HG03469 (cell line): ENCODE data around the gene TRIM26.

Experiments
- ATAC-seq: cut with Tn5 transposase; IDR thresholded peaks from one replicate; pipeline ENCODE4 v1.9.1; 2021; ENCODE audit warnings: mild to moderate bottlenecking, moderate library complexity, moderate number of reproducible peaks; ENCODE audit not compliant: unreplicated experiment

TRIM26 gene

GRCh38 chr6:30211899-30212298 lies 1.3 kb downstream of the TRIM26 start:
- no peak for ATAC-seq

- ATAC-seq, result no peak
Measured at GRCh38 chr6:30211306-30211705, 1.9 kb downstream of the TRIM26 start.

- ATAC-seq, result no peak
Measured at GRCh38 chr6:30207619-30208295, 5.4 kb downstream of the TRIM26 start.

GRCh38 chr6:30206799-30207618 lies 6.2 kb downstream of the TRIM26 start:
- ATAC-seq, result no peak

- ATAC-seq, result no peak
Measured at GRCh38 chr6:30206152-30206551, 7.1 kb downstream of the TRIM26 start.

GRCh38 chr6:30204116-30204515 lies 9.1 kb downstream of the TRIM26 start:
- no peak for ATAC-seq

GRCh38 chr6:30202366-30202765 lies 10.8 kb downstream of the TRIM26 start:
- no peak for ATAC-seq

- ATAC-seq, result no peak
Measured at GRCh38 chr6:30200551-30201281, 12.5 kb downstream of the TRIM26 start.

- no peak for ATAC-seq
Measured at GRCh38 chr6:30198166-30199084, 14.8 kb downstream of the TRIM26 start.

- no peak for ATAC-seq
Measured at GRCh38 chr6:30196376-30196775, 16.8 kb downstream of the TRIM26 start.

- no peak for ATAC-seq
Measured at GRCh38 chr6:30195951-30196350, 17.3 kb downstream of the TRIM26 start.

- ATAC-seq, result no peak
Measured at GRCh38 chr6:30194797-30195690, 18.2 kb downstream of the TRIM26 start.

GRCh38 chr6:30192076-30192475 lies 21.1 kb downstream of the TRIM26 start:
- ATAC-seq, result no peak

- no peak for ATAC-seq
Measured at GRCh38 chr6:30188541-30188940, 24.7 kb downstream of the TRIM26 start.

GRCh38 chr6:30185846-30186484 lies 27.2 kb downstream of the TRIM26 start:
- ATAC-seq, result no peak

- ATAC-seq, result no peak
Measured at GRCh38 chr6:30184417-30185031, 28.7 kb downstream of the TRIM26 start.

GRCh38 chr6:30180145-30180544 lies 33.1 kb downstream of the TRIM26 start:
- ATAC-seq, result no peak

GRCh38 chr6:30178837-30179236 lies 34.4 kb downstream of the TRIM26 start:
- ATAC-seq, result no peak

GRCh38 chr6:30175765-30176164 lies 37.4 kb downstream of the TRIM26 start:
- ATAC-seq, result no peak
